H1 (cell line): ENCODE data around the gene CISH. TPM values are rescaled to one million over a fixed set of nuclear protein-coding genes. Genes with fewer than 3 reads are reported as not detected.

Experiments
- CTCF ChIA-PET: fragments of 300-600 bp; sonication (Branson Sonifier 250); formaldehyde crosslinking; loops from one replicate; lab custom pipeline; 2021; ENCODE audit not compliant: partially characterized antibody; lab: Charles Lee
- POLR2A ChIA-PET: fragments of 300-600 bp; sonication (Branson Sonifier 250); formaldehyde crosslinking; loops from one replicate; lab custom pipeline; 2021; ENCODE audit warnings: inconsistent platforms; ENCODE audit not compliant: partially characterized antibody; lab: Charles Lee
- DNase-seq, 2 experiments: peaks; one replicate each; pipeline versions ENCODE4 v3.0.0 to v3.0.0-alpha.2; 2010 to 2022; ENCODE audit warnings: low spot score in 2 of 2, low read depth in 1 of 2, mixed read lengths in 1 of 2
- FAIRE-seq: peaks from 2 replicates; lab custom pipeline; 2011; peaks lifted over from hg19 to GRCh38; lab: Jason Lieb, UNC
- H2AFZ ChIP-seq: 2 replicates; pipeline ENCODE4 v1.8.1; 2012; ENCODE audit warnings: low read length, inconsistent platforms
- H2AK5ac ChIP-seq: 2 replicates; pipeline ENCODE4 v1.6.1; 2013; ENCODE audit warnings: low read depth, low read length
- H2BK120ac ChIP-seq: replicated peaks from 2 replicates; pipeline ENCODE3; 2013; ENCODE audit warnings: low read depth, low read length, inconsistent platforms
- H2BK12ac ChIP-seq: 2 replicates; pipeline ENCODE4 v1.6.1; 2013; ENCODE audit warnings: low read depth, low read length
- H2BK15ac ChIP-seq: 2 replicates; pipeline ENCODE4 v1.6.1; 2013; ENCODE audit warnings: low read length
- H2BK20ac ChIP-seq: 2 replicates; pipeline ENCODE4 v1.6.1; 2013; ENCODE audit warnings: low read length
- H2BK5ac ChIP-seq: 2 replicates; pipeline ENCODE4 v1.6.1; 2013; ENCODE audit warnings: low read depth, low read length
- H3K14ac ChIP-seq: 2 replicates; pipeline ENCODE4 v1.6.1; 2013; ENCODE audit warnings: inconsistent platforms; ENCODE audit not compliant: insufficient read length
- H3K18ac ChIP-seq: 2 replicates; pipeline ENCODE4 v1.6.1; 2013; ENCODE audit warnings: low read length; ENCODE audit errors: extremely low read depth
- H3K23ac ChIP-seq: 2 replicates; pipeline ENCODE4 v1.6.1; 2013; ENCODE audit warnings: inconsistent platforms; ENCODE audit not compliant: insufficient read length
- H3K23me2 ChIP-seq: 2 replicates; pipeline ENCODE4 v1.6.1; 2013; ENCODE audit warnings: low read depth, low read length
- H3K27ac ChIP-seq: 2 replicates; pipeline ENCODE4 v1.6.1; 2011; ENCODE audit warnings: low read depth, low read length, inconsistent platforms
- H3K27me3 ChIP-seq, 4 experiments: replicated peaks in 1 of 4; 1 replicate in 1 of 4; 2 replicates in 3 of 4; pipeline versions ENCODE4 v1.6.1 to v1.8.1; 2011 to 2013; ENCODE audit warnings: low read length in 3 of 4, mild to moderate bottlenecking in 3 of 4, inconsistent platforms in 2 of 4, mixed read lengths in 2 of 4, moderate library complexity in 1 of 4; ENCODE audit not compliant: control insufficient read depth in 3 of 4, insufficient read depth in 3 of 4; ENCODE audit errors: extremely low read depth in 1 of 4
- H3K36me3 ChIP-seq, 4 experiments: 2 replicates each; pipeline versions ENCODE4 v1.6.1 to v1.8.1; 2011 to 2013; ENCODE audit warnings: mild to moderate bottlenecking in 4 of 4, low read length in 3 of 4, moderate library complexity in 2 of 4, control low read depth in 1 of 4, inconsistent platforms in 1 of 4; ENCODE audit not compliant: insufficient read depth in 4 of 4, control insufficient read depth in 2 of 4
- H3K4ac ChIP-seq: replicated peaks from 2 replicates; pipeline ENCODE3; 2013; ENCODE audit warnings: low read length, low read depth, mixed read lengths, inconsistent platforms; ENCODE audit not compliant: insufficient read length
- H3K4me1 ChIP-seq, 4 experiments: replicated peaks in 1 of 4; 1 replicate in 1 of 4; 2 replicates in 3 of 4; pipeline versions ENCODE4 v1.6.1 to v1.8.1; 2011 to 2013; ENCODE audit warnings: low read length in 3 of 4, inconsistent platforms in 2 of 4, mixed read lengths in 1 of 4; ENCODE audit not compliant: insufficient read depth in 4 of 4, control insufficient read depth in 3 of 4
- H3K4me2 ChIP-seq, 2 experiments: 2 replicates each; pipeline versions ENCODE4 v1.6.1 to v1.8.1; 2011 to 2013; ENCODE audit warnings: low read depth in 2 of 2, low read length in 2 of 2, control low read depth in 1 of 2, inconsistent platforms in 1 of 2, mild to moderate bottlenecking in 1 of 2; ENCODE audit not compliant: insufficient read depth in 1 of 2
- H3K4me3 ChIP-seq, 4 experiments: fragments of 200-600, 300-600 bp in 1 of 4; sonication (generic), shearing (Covaris generic), sonication (Bioruptor Twin) in 1 of 4; 2 replicates each; pipeline versions ENCODE4 v1.5.1 to v1.8.1; 2011 to 2016; ENCODE audit warnings: low read length in 4 of 4, low read depth in 3 of 4, control low read depth in 2 of 4, inconsistent platforms in 2 of 4, mild to moderate bottlenecking in 2 of 4, mixed read lengths in 1 of 4, moderate library complexity in 1 of 4; ENCODE audit not compliant: insufficient read depth in 2 of 4; ENCODE audit errors: extremely low read depth in 1 of 4
- H3K56ac ChIP-seq: replicated peaks from 2 replicates; pipeline ENCODE3; 2013; ENCODE audit warnings: low read depth, mild to moderate bottlenecking, mixed read lengths, low read length, inconsistent platforms; ENCODE audit not compliant: insufficient read length
- H3K79me1 ChIP-seq: 2 replicates; pipeline ENCODE4 v1.6.1; 2013; ENCODE audit warnings: low read depth, low read length, control low read depth
- H3K79me2 ChIP-seq, 2 experiments: 2 replicates each; pipeline versions ENCODE4 v1.6.1 to v1.8.1; 2012 to 2013; ENCODE audit warnings: low read length in 2 of 2, mild to moderate bottlenecking in 2 of 2, inconsistent platforms in 1 of 2; ENCODE audit not compliant: insufficient read depth in 2 of 2, control insufficient read depth in 1 of 2
- H3K9ac ChIP-seq, 4 experiments: replicated peaks in 1 of 4; 1 replicate in 1 of 4; 2 replicates in 3 of 4; pipeline versions ENCODE4 v1.6.1 to v1.8.1; 2011 to 2013; ENCODE audit warnings: low read depth in 3 of 4, low read length in 3 of 4, control low read depth in 2 of 4, mild to moderate bottlenecking in 2 of 4, moderate library complexity in 2 of 4, inconsistent platforms in 1 of 4; ENCODE audit errors: extremely low read depth in 1 of 4
- H3K9me3 ChIP-seq, 2 experiments: 2 replicates each; pipeline versions ENCODE4 v1.6.1 to v1.8.1; 2012 to 2013; ENCODE audit warnings: mild to moderate bottlenecking in 2 of 2, moderate library complexity in 2 of 2, control low read depth in 1 of 2, inconsistent platforms in 1 of 2, low read depth in 1 of 2, low read length in 1 of 2, mixed read lengths in 1 of 2; ENCODE audit not compliant: insufficient read depth in 2 of 2
- H4K20me1 ChIP-seq, 2 experiments: replicated peaks in 1 of 2; 2 replicates each; pipeline versions ENCODE3 to v1.8.1; 2011 to 2013; ENCODE audit warnings: inconsistent platforms in 2 of 2, low read length in 2 of 2, mild to moderate bottlenecking in 1 of 2; ENCODE audit not compliant: insufficient read depth in 2 of 2, control insufficient read depth in 1 of 2
- H4K5ac ChIP-seq: 2 replicates; pipeline ENCODE4 v1.6.1; 2013; ENCODE audit warnings: low read length, low read depth, mixed read lengths, inconsistent platforms; ENCODE audit not compliant: insufficient read length
- H4K8ac ChIP-seq: 2 replicates; pipeline ENCODE4 v1.8.0; 2013; ENCODE audit warnings: mild to moderate bottlenecking, moderate library complexity, low read length, inconsistent platforms; ENCODE audit not compliant: insufficient read depth; ENCODE audit errors: extremely low read depth
- H4K91ac ChIP-seq: replicated peaks from 2 replicates; pipeline ENCODE3; 2013; ENCODE audit warnings: low read length, mixed read lengths, inconsistent platforms; ENCODE audit not compliant: insufficient read length
- ATF2 ChIP-seq: IDR thresholded peaks from 2 replicates; pipeline ENCODE4 v1.6.1; 2012; ENCODE audit warnings: low read length, inconsistent platforms
- BCL11A ChIP-seq, 2 experiments: IDR thresholded peaks; one replicate each; pipeline ENCODE4 v1.6.1; 2011; ENCODE audit warnings: low read depth in 2 of 2, low read length in 2 of 2, mild to moderate bottlenecking in 2 of 2
- EZH2 ChIP-seq: fragments of 200-600 bp; sonication (generic); IDR thresholded peaks from 2 replicates; pipeline ENCODE4 v1.7.1; 2012; ENCODE audit warnings: low read depth, mild to moderate bottlenecking, moderate library complexity, low read length, inconsistent platforms; ENCODE audit not compliant: severe bottlenecking
- HDAC6 ChIP-seq: IDR thresholded peaks from one replicate; pipeline ENCODE4 v1.7.1; 2012; ENCODE audit warnings: low read depth, mild to moderate bottlenecking, inconsistent platforms, low read length, moderate library complexity
- POLR2AphosphoS5 ChIP-seq: IDR thresholded peaks from 2 replicates; pipeline ENCODE4 v1.6.1; 2011; ENCODE audit warnings: low read depth, low read length
- SIN3A ChIP-seq, 2 experiments: IDR thresholded peaks in 1 of 2; conservative IDR thresholded peaks in 1 of 2; 2 replicates each; pipeline ENCODE4 v1.6.1; 2011 to 2012; ENCODE audit warnings: low read length in 2 of 2, improper control_type of control experiment in 1 of 2, low read depth in 1 of 2, mild to moderate bottlenecking in 1 of 2
- SIX5 ChIP-seq: IDR thresholded peaks from 2 replicates; pipeline ENCODE4 v1.6.1; 2011; ENCODE audit warnings: mild to moderate bottlenecking, low read depth, low read length
- TAF7 ChIP-seq: optimal IDR thresholded peaks from 2 replicates; pipeline ENCODE3; 2011; ENCODE audit warnings: low read depth, mild to moderate bottlenecking, inconsistent platforms, low read length, moderate library complexity, borderline replicate concordance
- USF2 ChIP-seq: IDR thresholded peaks from 2 replicates; pipeline ENCODE4 v1.6.1; 2011; ENCODE audit warnings: low read length, improper control_type of control experiment
- WGBS, 2 experiments: shearing (Covaris generic) in 1 of 2; methylation state at CpG; one replicate each; pipeline versions ENCODE4 v1.1.6 to v1.1.7; 2013 to 2015; ENCODE audit warnings: low lambda C conversion rate in 2 of 2, mixed read lengths in 2 of 2, inconsistent platforms in 1 of 2, low coverage in 1 of 2, missing lambda C conversion rate in 1 of 2; ENCODE audit not compliant: insufficient replicate concordance in 2 of 2, insufficient coverage in 1 of 2, insufficient read length in 1 of 2; ENCODE audit errors: extremely low coverage in 1 of 2, missing lambda C conversion rate in 1 of 2; 5-methylcytosine and 5-hydroxymethylcytosine counted together
- polyA plus RNA-seq, 7 experiments: library from polyadenylated mRNA; depleted of rRNA in 3 of 7; stranded (reverse) in 5 of 7; unstranded in 2 of 7; fragments of >200 nt in 5 of 7; fragments of 200-250 nt in 2 of 7; gene quantifications; 1 replicate in 5 of 7; 2 replicates in 1 of 7; 4 replicates in 1 of 7; pipeline versions ENCODE4 v1.2.1 to v1.2.3, GENCODE V29; 2011 to 2013; ENCODE audit warnings: missing spikeins in 2 of 7, mixed read lengths in 2 of 7
- total RNA-seq: library from RNA; stranded (reverse); fragmentation: NEBNext Ultra II Directional; extraction: Animal tissue kit (Norgen Biotek cat#: 25700); gene quantifications from 2 replicates; pipeline ENCODE4 v1.2.1, GENCODE V29; 2021

The CISH gene
- total and polyA plus RNA-seq, 2 of the 8 experiments (the other 6 are each of a cell fraction or from before 2014, with no cell fraction given) = 1.9 to 2.2 TPM

- Histone ChIP-seq H3K56ac (no peak overlapping the region), H3K4me2 (peak overlapping the region; percentile 5 to 40; a peak in 2 of 4 replicates), H2AFZ (no peak overlapping the region), H3K23ac (no peak overlapping the region), H3K9me3 (no peaks in the 10 kb centered on the region), H3K23me2 (no peaks in the 10 kb centered on the region), H3K27me3 (no peaks in the 10 kb centered on the region), H3K14ac (no peak overlapping the region), H3K36me3 (peaks cover 0 to under 1% (median 0%) of the 10 kb centered on the region in 4 experiments; a peak in 1 of 8 replicates), H4K20me1 (peaks cover 0 to 2% of the 10 kb centered on the region in 2 experiments), H2BK20ac (no peak overlapping the region), H3K18ac (no peak overlapping the region), H4K91ac (no peak overlapping the region), H3K79me1 (no peaks in the 10 kb centered on the region; the same call in none of the 2 replicates), H3K4ac (no peak overlapping the region), H3K9ac (no peak overlapping the region), H4K5ac (no peak overlapping the region), H2BK15ac (no peak overlapping the region), H2BK12ac (no peak overlapping the region), H3K79me2 (no peaks in the 10 kb centered on the region), H2BK5ac (no peak overlapping the region), H2BK120ac (no peak overlapping the region), H3K4me1 (peaks cover 0 to 18% (median 6%) of the 10 kb centered on the region in 4 experiments; a peak in 6 of 7 replicates), H2AK5ac (no peak overlapping the region), H3K4me3 (no peak overlapping the region), H4K8ac (no peak overlapping the region), H3K27ac (no peak overlapping the region)
- 62% methylated on average over 2 of the region's 2 CpGs; no CpG with 5 or more reads in 1 of the 2 experiments for WGBS, 2 experiments
- ChIA-PET CTCF (interaction anchor here (0.6 to 63.8 kb wide), 19 partner anchors 9 to 623 kb away, joined by 3 to 1262 read pairs (median 3); partner anchors contain the start of genes CISH, DOCK3 and MAPKAPK3), POLR2A (interaction anchor here (0.6 to 2.1 kb wide), 10 partner anchors 10 to 1054 kb away, joined by 3 to 15 read pairs (median 4); partner anchors contain the start of gene GRM2)
- FAIRE-seq = peak; percentile 39
- peak; percentile 46 to 76 for DNase-seq
- TF ChIP-seq ATF2 (peak; percentile 17; the same call in 1 of the 2 replicates), EZH2 (no peak), SIN3A (conservative IDR thresholded peaks at IDR 0.05 in 1 of 2, IDR thresholded peaks at IDR 0.05 in 1 of 2; ENCODE audit: low read depth in 1 of 2, low read length in 2 of 2) (no peak), USF2 (no peak), POLR2AphosphoS5 (no peak), BCL11A (IDR thresholded peaks at IDR 0.05; ENCODE audit: low read depth in 2 of 2, low read length in 2 of 2) (no peak), SIX5 (no peak), TAF7 (no peak), HDAC6 (no peak)
Observed at GRCh38 chr3:50652709-50653108, 41.1 kb upstream of the CISH start.
